Sigmoid colon (tissue), 3 donors: ENCODE data around the gene FGFRL1.

Experiments
- POLR2A ChIP-seq, 2 donors: fragments of 450-650 bp; IDR thresholded peaks; one replicate each; pipeline ENCODE4 v1.6.1; 2016; ENCODE audit warnings: antibody characterized with exemption in 2 of 2, mild to moderate bottlenecking in 2 of 2, moderate library complexity in 2 of 2
- TF ChIP-seq, protein P1 (sequence below), 4 experiments: fragments of 450-650 bp in 3 of 4; fragments of 200-600 bp in 1 of 4; IDR thresholded peaks; one replicate each; pipeline ENCODE4 v1.5.1; 2016 to 2019; ENCODE audit warnings: antibody characterized with exemption in 4 of 4, mild to moderate bottlenecking in 3 of 4, moderate library complexity in 2 of 4

DNA sequence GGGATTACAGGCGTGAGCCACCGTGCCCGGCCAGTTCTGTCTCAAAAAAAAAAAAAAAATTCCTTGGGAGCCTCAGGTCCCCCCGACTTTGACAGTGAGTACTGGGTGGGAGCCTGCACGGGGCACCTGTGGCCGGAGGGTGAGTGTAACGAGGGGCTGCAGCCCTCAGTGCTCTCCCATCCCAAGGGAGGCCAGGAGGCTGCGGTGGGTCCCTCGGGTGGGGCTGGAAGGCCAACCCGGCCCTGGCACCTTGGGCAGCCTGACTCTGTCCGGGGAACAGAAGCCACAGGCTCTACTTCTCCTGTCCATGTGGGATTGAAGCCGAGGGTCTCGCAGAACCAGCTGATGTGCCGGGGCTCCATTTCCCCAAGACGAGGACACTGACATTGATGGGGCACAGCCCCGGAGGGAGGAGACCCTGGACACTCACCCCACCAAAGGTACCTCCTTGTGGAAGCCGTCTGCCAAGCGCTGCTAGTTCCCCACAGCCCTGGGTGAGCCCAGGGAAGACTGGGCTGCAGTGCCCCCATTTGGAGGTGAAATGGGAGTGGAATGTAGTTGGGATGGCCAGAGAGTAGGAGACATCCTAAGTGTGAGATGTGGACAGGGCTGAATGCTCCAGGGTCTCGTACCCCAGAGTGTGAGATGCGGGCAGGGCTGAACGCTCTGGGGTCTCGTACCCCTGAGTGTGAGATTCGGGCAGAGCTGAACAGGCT is 16.0 kb upstream of the FGFRL1 start:
- TF ChIP-seq, protein P1, sequence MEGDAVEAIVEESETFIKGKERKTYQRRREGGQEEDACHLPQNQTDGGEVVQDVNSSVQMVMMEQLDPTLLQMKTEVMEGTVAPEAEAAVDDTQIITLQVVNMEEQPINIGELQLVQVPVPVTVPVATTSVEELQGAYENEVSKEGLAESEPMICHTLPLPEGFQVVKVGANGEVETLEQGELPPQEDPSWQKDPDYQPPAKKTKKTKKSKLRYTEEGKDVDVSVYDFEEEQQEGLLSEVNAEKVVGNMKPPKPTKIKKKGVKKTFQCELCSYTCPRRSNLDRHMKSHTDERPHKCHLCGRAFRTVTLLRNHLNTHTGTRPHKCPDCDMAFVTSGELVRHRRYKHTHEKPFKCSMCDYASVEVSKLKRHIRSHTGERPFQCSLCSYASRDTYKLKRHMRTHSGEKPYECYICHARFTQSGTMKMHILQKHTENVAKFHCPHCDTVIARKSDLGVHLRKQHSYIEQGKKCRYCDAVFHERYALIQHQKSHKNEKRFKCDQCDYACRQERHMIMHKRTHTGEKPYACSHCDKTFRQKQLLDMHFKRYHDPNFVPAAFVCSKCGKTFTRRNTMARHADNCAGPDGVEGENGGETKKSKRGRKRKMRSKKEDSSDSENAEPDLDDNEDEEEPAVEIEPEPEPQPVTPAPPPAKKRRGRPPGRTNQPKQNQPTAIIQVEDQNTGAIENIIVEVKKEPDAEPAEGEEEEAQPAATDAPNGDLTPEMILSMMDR (IDR thresholded peaks at IDR 0.05) = no peak
- TF ChIP-seq POLR2A (IDR thresholded peaks at IDR 0.05) = no peak
